HEK293 (cell line): Measurements from ENCODE around the gene IFIH1.

Source experiments
- CTCF ChIP-seq: fragments of 450-650 bp; formaldehyde crosslinking; IDR thresholded peaks from 2 replicates; pipeline ENCODE4 v1.5.1; 2016; ENCODE audit warnings: missing biosample characterization, missing genetic modification characterization
- KLF10 ChIP-seq: fragments of 450-650 bp; IDR thresholded peaks from 2 replicates; pipeline ENCODE4 v1.5.1; 2018; ENCODE audit warnings: missing biosample characterization, mild to moderate bottlenecking, missing genetic modification characterization
- PRDM10 ChIP-seq: fragments of 450-650 bp; formaldehyde crosslinking; IDR thresholded peaks from 2 replicates; pipeline ENCODE4 v1.5.1; 2016; ENCODE audit warnings: missing biosample characterization, missing genetic modification characterization
- SETDB1 ChIP-seq: IDR thresholded peaks from one replicate; pipeline ENCODE4 v1.6.1; 2017; ENCODE audit warnings: mild to moderate bottlenecking, low read length, moderate library complexity, mixed read lengths; ENCODE audit not compliant: insufficient read length
- TSHZ1 ChIP-seq: fragments of 450-650 bp; formaldehyde crosslinking; IDR thresholded peaks from 2 replicates; pipeline ENCODE4 v1.5.1; 2016; ENCODE audit warnings: missing biosample characterization, missing genetic modification characterization, borderline replicate concordance
- ZFP37 ChIP-seq: fragments of 450-650 bp; formaldehyde crosslinking; IDR thresholded peaks from 2 replicates; pipeline ENCODE4 v1.5.1; 2016; ENCODE audit warnings: missing biosample characterization, missing genetic modification characterization
- ZNF23 ChIP-seq: fragments of 450-650 bp; formaldehyde crosslinking; IDR thresholded peaks from 2 replicates; pipeline ENCODE4 v1.5.1; 2016; ENCODE audit warnings: missing biosample characterization, missing genetic modification characterization, borderline replicate concordance
- ZNF501 ChIP-seq: fragments of 450-650 bp; formaldehyde crosslinking; IDR thresholded peaks from 2 replicates; pipeline ENCODE4 v1.5.1; 2016; ENCODE audit warnings: missing biosample characterization, missing genetic modification characterization
- ZNF624 ChIP-seq: fragments of 450-650 bp; formaldehyde crosslinking; IDR thresholded peaks from 2 replicates; pipeline ENCODE4 v1.5.1; 2017; ENCODE audit warnings: missing biosample characterization, missing genetic modification characterization
- ZNF629 ChIP-seq: fragments of 450-650 bp; formaldehyde crosslinking; IDR thresholded peaks from 2 replicates; pipeline ENCODE4 v1.5.1; 2017; ENCODE audit warnings: missing biosample characterization, missing genetic modification characterization

- TF ChIP-seq SETDB1 (no peak), CTCF (no peak), PRDM10 (no peak), ZNF629 (no peak), ZNF23 (tag by site-specific recombination) (no peak), KLF10 (tag by site-specific recombination) (no peak), TSHZ1 (tag by site-specific recombination) (no peak), ZNF624 (tag by site-specific recombination) (no peak), ZFP37 (tag by site-specific recombination) (no peak), ZNF501 (tag by site-specific recombination) (no peak)
Measured at GRCh38 chr2:162267996-162268395, 50.5 kb downstream of the IFIH1 start.
